Measurements from ENCODE around the gene NLRP9. TPM values are rescaled to one million over a fixed set of nuclear protein-coding genes. Genes with fewer than 3 reads are reported as not detected.

Gene NLRP9
- polyA plus RNA-seq (2013, experiment 1 of 2) = not detected
- not detected for polyA plus RNA-seq (2013, experiment 2 of 2)

DNA sequence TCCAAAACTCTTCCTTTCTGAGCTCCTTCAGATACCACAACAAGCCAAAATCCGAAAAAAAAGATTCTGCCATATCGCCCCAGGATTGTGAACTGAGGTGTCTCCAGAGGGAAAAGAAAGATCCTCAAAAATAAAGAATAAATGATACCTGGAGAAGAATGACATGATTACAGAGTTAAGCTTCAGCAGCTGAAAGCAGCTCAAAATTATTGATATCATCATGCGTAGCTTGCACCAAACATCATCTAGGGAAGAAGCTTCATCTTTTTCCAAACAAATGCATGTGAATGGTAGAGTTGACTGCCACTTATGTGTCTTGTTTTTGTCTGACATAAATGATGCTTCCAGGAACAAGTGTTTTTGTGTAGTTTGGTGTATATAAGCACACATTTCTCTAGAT is at the start of gene NLRP9:
Gene NLRP9, minus strand, starts transcription at position 101 of the 400 bp plus-strand sequence. Its CDS starts 28 bp downstream, at position 73.
- no peak within 1 kb of the TSS for H3K23ac ChIP-seq (ENCODE audit: low read depth, low read length, poor library complexity)
- no peaks in the 10 kb centered on the region for H3K36me3 ChIP-seq (replicated peaks in 1 of 2; ENCODE audit: control insufficient read depth in 2 of 2, insufficient read depth in 2 of 2, low read length in 2 of 2)
- no peak within 1 kb of the TSS for H3K9ac ChIP-seq (ENCODE audit: low read depth, low read length, poor library complexity)
- DNase-seq (ENCODE audit: low spot score) = no peak
- no peaks in the 10 kb centered on the region for H3K4me1 ChIP-seq (ENCODE audit: control insufficient read depth in 2 of 2, insufficient read depth in 1 of 2, low read depth in 1 of 2, low read length in 2 of 2)
- no peak within 1 kb of the TSS for H4K8ac ChIP-seq (ENCODE audit: low read depth, low read length)
- peaks cover 0 to 3% (median 0%) of the 10 kb centered on the region in 3 experiments for H3K27me3 ChIP-seq (ENCODE audit: control insufficient read depth in 3 of 3, insufficient read depth in 3 of 3, low read depth in 1 of 3, low read length in 3 of 3)
- H2BK120ac ChIP-seq (ENCODE audit: low read depth, low read length) = no peak within 1 kb of the TSS
- H3K79me1 ChIP-seq (ENCODE audit: low read depth, low read length) = no peaks in the 10 kb centered on the region
- no peak within 1 kb of the TSS for H2BK15ac ChIP-seq (ENCODE audit: low read length)
- no peak within 1 kb of the TSS for H3K4me2 ChIP-seq (ENCODE audit: insufficient read depth, low read length, poor library complexity, severe bottlenecking)
- no peak within 1 kb of the TSS for H3K4me3 ChIP-seq (ENCODE audit: low read length in 2 of 2)
- no peak within 1 kb of the TSS for H3K18ac ChIP-seq (ENCODE audit: low read length)
- no CpG with 5 or more reads among the region's 3 CpGs for WGBS, 2 donors (ENCODE audit: extremely low coverage in 2 of 2, insufficient read length in 2 of 2, insufficient replicate concordance in 1 of 2)
- no peak within 1 kb of the TSS for H3K4ac ChIP-seq (ENCODE audit: low read length)
- no peak within 1 kb of the TSS for H2BK5ac ChIP-seq (ENCODE audit: low read length)
- no peak within 1 kb of the TSS for H2AFZ ChIP-seq (ENCODE audit: low read length)
- peaks cover 0 to 8% of the 10 kb centered on the region in 2 donors for H3K9me3 ChIP-seq (replicated peaks in 1 of 2; ENCODE audit: control insufficient read depth in 2 of 2, insufficient read depth in 1 of 2, low read depth in 1 of 2, low read length in 2 of 2)
- H2AK5ac ChIP-seq (ENCODE audit: low read depth, low read length) = no peak within 1 kb of the TSS
- H4K91ac ChIP-seq (ENCODE audit: low read depth, low read length, poor library complexity) = no peak within 1 kb of the TSS
- no peak within 1 kb of the TSS for H3K14ac ChIP-seq (ENCODE audit: low read length)
- no peak within 1 kb of the TSS for H2BK12ac ChIP-seq (ENCODE audit: low read length)
- H3K27ac ChIP-seq (replicated peaks; ENCODE audit: low read length) = no peak within 1 kb of the TSS

DNA sequence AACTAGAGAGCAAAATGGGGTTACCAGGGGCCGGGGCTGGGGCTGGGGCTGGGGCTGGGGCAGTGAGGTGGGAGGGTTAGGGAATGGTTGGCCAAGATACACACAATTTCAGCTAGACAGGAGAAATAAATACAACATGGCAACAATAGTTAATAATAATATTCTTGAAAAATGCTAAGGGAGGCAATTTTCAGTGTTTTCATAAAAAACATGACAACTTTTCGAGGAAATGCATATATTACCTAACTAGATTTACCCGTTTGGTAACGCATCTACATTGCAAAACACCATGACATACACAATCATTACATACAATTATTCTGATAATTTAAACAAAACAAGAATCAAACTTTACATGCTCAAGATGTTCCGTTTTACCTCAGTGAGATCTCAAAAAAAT is 42.9 kb upstream of the NLRP9 start:
- no peak overlapping the region for H3K14ac ChIP-seq (ENCODE audit: low read length)
- H3K4me2 ChIP-seq (ENCODE audit: insufficient read depth, low read length, poor library complexity, severe bottlenecking) = no peak overlapping the region
- no peak overlapping the region for H4K91ac ChIP-seq (ENCODE audit: low read depth, low read length, poor library complexity)
- H3K4me1 ChIP-seq (ENCODE audit: control insufficient read depth in 2 of 2, insufficient read depth in 1 of 2, low read depth in 1 of 2, low read length in 2 of 2) = no peaks in the 10 kb centered on the region
- no peak for DNase-seq (ENCODE audit: low spot score)
- H3K36me3 ChIP-seq (replicated peaks in 1 of 2; ENCODE audit: control insufficient read depth in 2 of 2, insufficient read depth in 2 of 2, low read length in 2 of 2) = no peaks in the 10 kb centered on the region
- H2BK120ac ChIP-seq (ENCODE audit: low read depth, low read length) = no peak overlapping the region
- WGBS, 2 donors (ENCODE audit: extremely low coverage in 2 of 2, insufficient read length in 2 of 2, insufficient replicate concordance in 1 of 2) = no CpG with 5 or more reads among the region's 5 CpGs
- no peak overlapping the region for H3K9ac ChIP-seq (ENCODE audit: low read depth, low read length, poor library complexity)
- H4K8ac ChIP-seq (ENCODE audit: low read depth, low read length) = no peak overlapping the region
- H2AK5ac ChIP-seq (ENCODE audit: low read depth, low read length) = no peak overlapping the region
- H3K4ac ChIP-seq (ENCODE audit: low read length) = no peak overlapping the region
- H3K9me3 ChIP-seq (replicated peaks in 1 of 2; ENCODE audit: control insufficient read depth in 2 of 2, insufficient read depth in 1 of 2, low read depth in 1 of 2, low read length in 2 of 2) = peaks cover 0 to 27% of the 10 kb centered on the region in 2 donors
- H2BK5ac ChIP-seq (ENCODE audit: low read length) = no peak overlapping the region
- no peaks in the 10 kb centered on the region for H3K79me1 ChIP-seq (ENCODE audit: low read depth, low read length)
- no peak overlapping the region for H3K23ac ChIP-seq (ENCODE audit: low read depth, low read length, poor library complexity)
- H3K27me3 ChIP-seq (ENCODE audit: control insufficient read depth in 3 of 3, insufficient read depth in 3 of 3, low read depth in 1 of 3, low read length in 3 of 3) = peaks cover 0 to 24% (median 0%) of the 10 kb centered on the region in 3 experiments
- no peak overlapping the region for H2BK12ac ChIP-seq (ENCODE audit: low read length)
- H3K27ac ChIP-seq (replicated peaks; ENCODE audit: low read length) = no peak overlapping the region
- no peak overlapping the region for H3K18ac ChIP-seq (ENCODE audit: low read length)
- no peak overlapping the region for H2BK15ac ChIP-seq (ENCODE audit: low read length)
- no peak overlapping the region for H2AFZ ChIP-seq (ENCODE audit: low read length)
- no peak overlapping the region for H3K4me3 ChIP-seq (ENCODE audit: low read length in 2 of 2)

DNA sequence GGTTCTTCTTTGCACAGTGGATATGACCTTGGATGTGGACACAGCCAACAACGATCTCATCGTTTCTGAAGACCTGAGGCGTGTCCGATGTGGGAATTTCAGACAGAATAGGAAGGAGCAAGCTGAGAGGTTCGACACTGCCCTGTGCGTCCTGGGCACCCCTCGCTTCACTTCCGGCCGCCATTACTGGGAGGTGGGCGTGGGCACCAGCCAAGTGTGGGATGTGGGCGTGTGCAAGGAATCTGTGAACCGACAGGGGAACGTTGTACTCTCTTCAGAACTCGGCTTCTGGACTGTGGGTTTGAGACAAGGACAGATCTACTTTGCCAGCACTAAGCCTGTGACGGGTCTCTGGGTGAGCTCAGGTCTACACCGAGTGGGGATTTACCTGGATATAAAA is 40.1 kb upstream of the NLRP9 start:
- Histone ChIP-seq H4K8ac (ENCODE audit: low read depth, low read length) (no peak overlapping the region), H2BK5ac (ENCODE audit: low read length) (no peak overlapping the region), H2BK120ac (ENCODE audit: low read depth, low read length) (no peak overlapping the region), H2BK12ac (ENCODE audit: low read length) (no peak overlapping the region), H2AFZ (ENCODE audit: low read length) (peak overlapping the region; percentile 40), H3K79me1 (ENCODE audit: low read depth, low read length) (no peaks in the 10 kb centered on the region), H3K4me1 (ENCODE audit: control insufficient read depth in 2 of 2, insufficient read depth in 1 of 2, low read depth in 1 of 2, low read length in 2 of 2) (no peaks in the 10 kb centered on the region), H3K4ac (ENCODE audit: low read length) (no peak overlapping the region), H3K9me3 (replicated peaks in 1 of 2; ENCODE audit: control insufficient read depth in 2 of 2, insufficient read depth in 1 of 2, low read depth in 1 of 2, low read length in 2 of 2) (peaks cover 0 to 23% of the 10 kb centered on the region in 2 donors), H3K23ac (ENCODE audit: low read depth, low read length, poor library complexity) (no peak overlapping the region), H2AK5ac (ENCODE audit: low read depth, low read length) (no peak overlapping the region), H2BK15ac (ENCODE audit: low read length) (no peak overlapping the region), H3K27ac (replicated peaks; ENCODE audit: low read length) (no peak overlapping the region), H3K36me3 (replicated peaks in 1 of 2; ENCODE audit: control insufficient read depth in 2 of 2, insufficient read depth in 2 of 2, low read length in 2 of 2) (no peaks in the 10 kb centered on the region), H3K4me3 (ENCODE audit: low read length in 2 of 2) (no peak overlapping the region), H3K4me2 (ENCODE audit: insufficient read depth, low read length, poor library complexity, severe bottlenecking) (no peak overlapping the region), H3K9ac (ENCODE audit: low read depth, low read length, poor library complexity) (no peak overlapping the region), H4K91ac (ENCODE audit: low read depth, low read length, poor library complexity) (no peak overlapping the region), H3K14ac (ENCODE audit: low read length) (no peak overlapping the region), H3K18ac (ENCODE audit: low read length) (no peak overlapping the region), H3K27me3 (ENCODE audit: control insufficient read depth in 3 of 3, insufficient read depth in 3 of 3, low read depth in 1 of 3, low read length in 3 of 3) (peaks cover 0 to 10% (median 0%) of the 10 kb centered on the region in 3 experiments)
- WGBS, 2 donors (ENCODE audit: extremely low coverage in 2 of 2, insufficient read length in 2 of 2, insufficient replicate concordance in 1 of 2) = no CpG with 5 or more reads among the region's 16 CpGs
- no peak for DNase-seq (ENCODE audit: low spot score)

DNA sequence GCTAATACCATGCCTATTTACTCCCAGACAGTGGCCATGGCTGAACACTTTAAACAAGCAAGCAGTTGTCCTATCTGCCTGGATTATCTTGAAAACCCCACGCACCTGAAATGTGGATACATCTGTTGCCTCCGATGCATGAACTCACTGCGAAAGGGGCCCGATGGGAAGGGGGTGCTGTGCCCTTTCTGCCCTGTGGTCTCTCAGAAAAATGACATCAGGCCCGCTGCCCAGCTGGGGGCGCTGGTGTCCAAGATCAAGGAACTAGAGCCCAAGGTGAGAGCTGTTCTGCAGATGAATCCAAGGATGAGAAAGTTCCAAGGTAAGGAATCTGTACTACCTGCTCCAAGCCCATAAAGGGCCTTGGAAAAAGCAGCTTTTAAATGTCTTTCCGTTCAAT is 39.3 kb upstream of the NLRP9 start:
- H3K27ac ChIP-seq (replicated peaks; ENCODE audit: low read length) = no peak overlapping the region
- H4K91ac ChIP-seq (ENCODE audit: low read depth, low read length, poor library complexity) = no peak overlapping the region
- no peaks in the 10 kb centered on the region for H3K36me3 ChIP-seq (replicated peaks in 1 of 2; ENCODE audit: control insufficient read depth in 2 of 2, insufficient read depth in 2 of 2, low read length in 2 of 2)
- peaks cover 0 to 21% of the 10 kb centered on the region in 2 donors for H3K9me3 ChIP-seq (replicated peaks in 1 of 2; ENCODE audit: control insufficient read depth in 2 of 2, insufficient read depth in 1 of 2, low read depth in 1 of 2, low read length in 2 of 2)
- H3K4me2 ChIP-seq (ENCODE audit: insufficient read depth, low read length, poor library complexity, severe bottlenecking) = no peak overlapping the region
- no peak overlapping the region for H2BK120ac ChIP-seq (ENCODE audit: low read depth, low read length)
- WGBS, 2 donors (ENCODE audit: extremely low coverage in 2 of 2, insufficient read length in 2 of 2, insufficient replicate concordance in 1 of 2) = no CpG with 5 or more reads among the region's 7 CpGs
- no peaks in the 10 kb centered on the region for H3K4me1 ChIP-seq (ENCODE audit: control insufficient read depth in 2 of 2, insufficient read depth in 1 of 2, low read depth in 1 of 2, low read length in 2 of 2)
- no peak overlapping the region for H4K8ac ChIP-seq (ENCODE audit: low read depth, low read length)
- H3K14ac ChIP-seq (ENCODE audit: low read length) = no peak overlapping the region
- no peak overlapping the region for H2BK12ac ChIP-seq (ENCODE audit: low read length)
- H2AFZ ChIP-seq (ENCODE audit: low read length) = no peak overlapping the region
- DNase-seq (ENCODE audit: low spot score) = no peak
- H2BK15ac ChIP-seq (ENCODE audit: low read length) = no peak overlapping the region
- no peak overlapping the region for H3K23ac ChIP-seq (ENCODE audit: low read depth, low read length, poor library complexity)
- no peak overlapping the region for H2BK5ac ChIP-seq (ENCODE audit: low read length)
- H3K79me1 ChIP-seq (ENCODE audit: low read depth, low read length) = no peaks in the 10 kb centered on the region
- no peak overlapping the region for H3K4ac ChIP-seq (ENCODE audit: low read length)
- H3K9ac ChIP-seq (ENCODE audit: low read depth, low read length, poor library complexity) = no peak overlapping the region
- no peak overlapping the region for H3K4me3 ChIP-seq (ENCODE audit: low read length in 2 of 2)
- no peak overlapping the region for H2AK5ac ChIP-seq (ENCODE audit: low read depth, low read length)
- peaks cover 0 to 7% (median 0%) of the 10 kb centered on the region in 3 experiments for H3K27me3 ChIP-seq (ENCODE audit: control insufficient read depth in 3 of 3, insufficient read depth in 3 of 3, low read depth in 1 of 3, low read length in 3 of 3)
- H3K18ac ChIP-seq (ENCODE audit: low read length) = no peak overlapping the region
